Measurements from ENCODE around the gene PTP4A1. TPM values are rescaled to one million over a fixed set of nuclear protein-coding genes. Genes with fewer than 3 reads are reported as not detected.

Gene PTP4A1
- polyA plus RNA-seq, 1 of the 3 experiments (the other 2 are of a cell fraction) = 12.5 TPM

GRCh38 chr6:63527658-63528514 is 44.4 kb upstream of the PTP4A1 start:
- no peak for DNase-seq
- no peaks in the 10 kb centered on the region for H3K9me3 ChIP-seq
- POLR2A ChIA-PET = no interaction called here
- CTCF ChIA-PET = no interaction called here
- 39% methylated on average over 6 of the region's 6 CpGs for WGBS (ENCODE audit: low lambda C conversion rate)
- H3K36me3 ChIP-seq (replicated peaks in 1 of 2; ENCODE audit: control insufficient read depth in 1 of 2, insufficient read depth in 2 of 2, low read length in 1 of 2) = no peaks in the 10 kb centered on the region
- H3K4me2 ChIP-seq = peak overlapping the region; percentile 54
- H3K27me3 ChIP-seq (ENCODE audit: insufficient read depth) = no peaks in the 10 kb centered on the region
- H3K4me1 ChIP-seq (ENCODE audit: control insufficient read depth in 1 of 2, insufficient read depth in 2 of 2, low read depth in 1 of 2, low read length in 1 of 2) = peaks cover 0 to 11% of the 10 kb centered on the region in 2 experiments; a peak in 2 of 4 replicates
- H3K27ac ChIP-seq (ENCODE audit: low read depth in 2 of 2, low read length in 1 of 2) = peak overlapping the region; percentile 8 to 76; a peak in 3 of 4 replicates
- no peaks in the 10 kb centered on the region for H3K9me2 ChIP-seq
- H3K79me2 ChIP-seq (ENCODE audit: insufficient read depth) = no peaks in the 10 kb centered on the region
- H2AFZ ChIP-seq (ENCODE audit: low read depth) = no peak overlapping the region
- H3F3A ChIP-seq (replicated peaks; ENCODE audit: insufficient read depth) = peaks cover 7% of the 10 kb centered on the region
- peak overlapping the region; percentile 24; the same call in 1 of the 2 replicates for H3K9ac ChIP-seq
- H4K20me1 ChIP-seq (ENCODE audit: insufficient read depth) = no peaks in the 10 kb centered on the region
- H3K4me3 ChIP-seq (ENCODE audit: low read depth in 2 of 2, low read length in 1 of 2) = no peak overlapping the region
- TF ChIP-seq RAD21 (IDR thresholded peaks at IDR 0.05; ENCODE audit: low read length) (no peak), GATA2 (CRISPR knock-in tag; IDR thresholded peaks at IDR 0.05) (no peak), ELF1 (IDR thresholded peaks at IDR 0.05) (peak; percentile 57; the same call in 1 of the 2 replicates), POLR2AphosphoS5 (IDR thresholded peaks at IDR 0.05; ENCODE audit: low read depth, low read length) (peak; percentile 32; the same call in 1 of the 2 replicates), RXRA (IDR thresholded peaks at IDR 0.05; ENCODE audit: borderline replicate concordance, low read depth) (peak; percentile 85; the same call in 1 of the 2 replicates), EP300 (IDR thresholded peaks at IDR 0.05; ENCODE audit: borderline replicate concordance in 1 of 2, low read depth in 1 of 2, low read length in 1 of 2) (peak; percentile 29 to 80; a peak in 3 of 4 replicates), GABPA (IDR thresholded peaks at IDR 0.05; ENCODE audit: low read depth) (no peak), USF2 (IDR thresholded peaks at IDR 0.05; ENCODE audit: borderline replicate concordance, low read depth, low read length) (no peak), TAF1 (IDR thresholded peaks at IDR 0.05; ENCODE audit: borderline replicate concordance, low read depth, low read length) (peak; percentile 31; the same call in 1 of the 2 replicates), NRF1 (IDR thresholded peaks at IDR 0.05; ENCODE audit: low read depth, low read length) (no peak), TEAD4 (IDR thresholded peaks at IDR 0.05; ENCODE audit: borderline replicate concordance, insufficient read depth) (0 out of 2 replicates have a peak, but pooled peaks have one; percentile 47), NFIC (IDR thresholded peaks at IDR 0.05; ENCODE audit: borderline replicate concordance) (peak; percentile 89), FOXM1 (IDR thresholded peaks at IDR 0.05; ENCODE audit: low read depth) (0 out of 2 replicates have a peak, but pooled peaks have one; percentile 17), YY1 (IDR thresholded peaks at IDR 0.05; ENCODE audit: low read depth) (no peak), REST (IDR thresholded peaks at IDR 0.05; ENCODE audit: low read depth, low read length) (0 out of 2 replicates have a peak, but pooled peaks have one; percentile 30), JUND (IDR thresholded peaks at IDR 0.05) (peak; percentile 92), FOXJ3 (CRISPR knock-in tag; IDR thresholded peaks at IDR 0.05) (no peak), USF1 (IDR thresholded peaks at IDR 0.05; ENCODE audit: borderline replicate concordance, low read depth) (no peak), TCF12 (IDR thresholded peaks at IDR 0.05) (peak; percentile 86), MEF2A (IDR thresholded peaks at IDR 0.05; ENCODE audit: borderline replicate concordance, low read depth) (no peak), RFX5 (IDR thresholded peaks at IDR 0.05; ENCODE audit: low read length) (no peak), EZH2phosphoT487 (IDR thresholded peaks at IDR 0.05; ENCODE audit: borderline replicate concordance, low read depth) (no peak), FOSL2 (IDR thresholded peaks at IDR 0.05; ENCODE audit: borderline replicate concordance, low read depth) (peak; percentile 94), RCOR1 (IDR thresholded peaks at IDR 0.05; ENCODE audit: low read length) (no peak), MAX (IDR thresholded peaks at IDR 0.05; ENCODE audit: low read depth) (0 out of 2 replicates have a peak, but pooled peaks have one; percentile 65), ZBTB33 (IDR thresholded peaks at IDR 0.05; ENCODE audit: borderline replicate concordance, low read depth) (0 out of 2 replicates have a peak, but pooled peaks have one; percentile 59)

Measured in SK-N-SH (cell line).